8988T (cell line): Measurements from ENCODE around the gene MEF2D.

Experiments
- DNase-seq: peaks from one replicate; pipeline ENCODE4 v3.0.0; 2011

Gene MEF2D

DNA sequence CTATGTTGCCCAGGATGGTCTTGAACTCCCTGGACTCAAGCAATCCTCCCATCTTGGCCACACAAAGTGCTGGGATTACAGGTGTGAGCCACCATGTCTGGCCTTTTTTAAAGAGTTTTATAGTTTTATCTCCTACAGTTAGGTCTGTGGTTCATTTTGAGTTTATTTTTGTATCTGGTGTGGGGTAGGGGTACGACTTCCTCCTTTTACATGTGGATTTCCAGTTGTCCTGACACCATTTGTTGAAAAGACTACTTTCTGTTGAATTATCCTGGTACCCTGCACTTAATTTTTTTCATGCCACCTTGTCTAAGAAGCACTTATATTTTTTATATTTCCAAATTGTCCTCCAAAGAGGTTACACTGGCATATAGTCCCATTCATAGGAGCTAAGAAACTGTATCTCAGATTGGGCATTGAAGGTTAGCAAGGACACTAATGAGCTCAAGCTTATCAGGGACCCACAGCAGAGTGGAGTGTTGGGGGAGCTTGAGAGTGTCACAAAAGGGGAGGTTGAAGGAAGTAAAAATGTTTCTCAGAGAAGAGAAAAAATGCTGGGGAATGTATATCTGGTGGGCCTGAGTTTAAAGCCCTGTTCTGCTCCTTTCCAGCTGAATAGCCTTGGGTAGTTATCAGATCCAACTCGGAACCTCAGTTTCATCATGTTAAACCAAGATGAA lies 23.4 kb upstream of the MEF2D start:
- DNase-seq: no peak

DNA sequence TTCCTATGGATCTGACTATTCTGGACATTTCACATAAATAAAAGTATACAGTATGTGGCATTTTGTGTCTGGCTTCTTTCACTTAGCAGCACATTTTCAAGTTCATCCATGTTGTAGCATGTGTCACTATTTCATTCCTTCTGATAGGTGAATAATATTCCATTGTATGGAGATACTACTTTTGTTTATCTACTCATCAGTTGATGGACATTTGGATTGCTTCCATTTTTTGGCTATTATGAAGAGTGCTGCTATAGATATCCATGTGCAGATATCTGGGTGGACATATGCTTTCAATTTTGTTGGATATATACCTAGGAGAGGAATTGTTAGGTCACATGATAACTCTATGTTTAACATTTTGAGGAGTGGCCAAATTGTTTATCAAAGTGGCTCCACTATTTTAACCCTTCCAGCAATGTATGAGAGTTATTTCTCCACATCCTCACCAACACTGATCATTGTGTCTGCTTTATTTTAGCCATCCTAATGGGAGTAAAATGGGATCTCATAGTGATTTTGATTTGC lies 21.9 kb upstream of the MEF2D start:
- DNase-seq: no peak

DNA sequence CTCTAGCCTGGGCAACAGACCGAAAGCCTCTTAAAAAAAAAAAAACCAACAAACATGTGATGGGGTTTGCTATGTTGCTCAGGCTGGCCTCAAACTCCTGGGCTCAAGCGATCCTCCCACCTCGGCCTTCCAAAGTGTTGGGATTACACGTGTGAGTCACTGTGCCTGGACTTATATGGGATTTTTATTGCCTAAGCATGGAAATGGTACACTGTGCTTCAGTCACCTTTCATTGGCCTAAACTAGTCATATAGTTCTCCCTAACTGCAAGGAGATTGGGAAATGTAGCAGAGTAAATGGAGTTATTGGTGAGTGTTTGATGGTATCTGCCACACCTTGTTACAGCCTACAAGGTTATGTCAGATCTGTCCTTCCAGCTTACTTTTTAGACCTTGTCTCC lies 17.2 kb upstream of the MEF2D start:
- DNase-seq: no peak

DNA sequence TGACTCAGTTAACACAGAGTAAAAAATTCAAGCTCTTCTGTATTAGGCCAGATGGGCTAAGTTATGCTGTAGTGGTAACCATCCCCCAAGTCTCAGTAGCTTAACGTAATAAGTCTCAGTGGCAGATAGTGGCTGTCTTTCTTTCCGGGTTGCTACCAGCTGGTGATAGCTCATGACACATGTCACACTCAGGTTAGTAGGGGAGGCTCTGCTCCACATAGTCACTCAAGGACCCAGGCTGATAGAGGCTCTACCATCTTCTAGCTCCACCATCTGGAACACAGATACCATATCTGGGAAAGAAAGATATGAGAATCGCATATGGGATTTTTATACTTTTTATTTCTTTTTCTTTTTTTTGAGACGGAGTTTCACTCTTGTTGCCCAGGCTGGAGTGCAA lies 16.2 kb upstream of the MEF2D start:
- DNase-seq: no peak

DNA sequence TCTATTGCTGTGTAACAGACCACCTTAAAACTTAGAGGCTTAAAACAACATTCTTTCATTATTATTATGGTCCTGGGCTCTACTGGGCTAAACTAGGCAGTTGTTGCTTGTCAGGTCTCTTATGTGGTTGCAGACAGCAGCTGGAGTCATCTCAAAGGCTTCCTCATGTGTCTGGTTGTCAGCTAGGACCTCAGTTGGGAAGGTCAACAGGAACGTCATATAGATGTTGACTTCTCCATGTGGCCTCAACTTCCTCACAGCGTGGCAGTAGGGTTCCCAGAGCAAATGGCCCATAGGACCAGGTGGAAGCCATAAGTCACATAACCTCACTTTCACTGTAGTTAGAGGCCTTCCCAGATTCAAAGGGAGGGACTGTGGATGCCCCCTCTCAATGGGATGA lies 15.4 kb upstream of the MEF2D start:
- no peak for DNase-seq

DNA sequence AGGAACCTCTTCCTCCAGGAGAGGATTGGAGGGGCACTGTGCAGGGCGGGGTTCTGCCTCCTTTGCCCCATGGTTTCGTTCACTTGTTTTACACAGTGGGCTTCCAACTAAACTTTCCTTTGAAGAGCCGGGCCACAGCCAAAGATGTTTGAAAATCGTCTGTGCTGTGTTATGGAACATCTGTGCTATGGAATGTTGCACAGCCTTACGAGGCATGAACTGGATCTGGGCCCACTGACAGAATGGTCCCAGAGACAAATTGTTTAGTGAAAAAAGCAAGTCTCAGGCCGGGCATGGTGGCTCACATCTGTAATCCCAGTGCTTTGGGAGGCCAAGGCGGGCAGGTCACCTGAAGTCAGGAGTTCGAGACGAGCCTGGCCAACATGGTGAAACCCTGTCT lies 12.6 kb upstream of the MEF2D start:
- DNase-seq: no peak

DNA sequence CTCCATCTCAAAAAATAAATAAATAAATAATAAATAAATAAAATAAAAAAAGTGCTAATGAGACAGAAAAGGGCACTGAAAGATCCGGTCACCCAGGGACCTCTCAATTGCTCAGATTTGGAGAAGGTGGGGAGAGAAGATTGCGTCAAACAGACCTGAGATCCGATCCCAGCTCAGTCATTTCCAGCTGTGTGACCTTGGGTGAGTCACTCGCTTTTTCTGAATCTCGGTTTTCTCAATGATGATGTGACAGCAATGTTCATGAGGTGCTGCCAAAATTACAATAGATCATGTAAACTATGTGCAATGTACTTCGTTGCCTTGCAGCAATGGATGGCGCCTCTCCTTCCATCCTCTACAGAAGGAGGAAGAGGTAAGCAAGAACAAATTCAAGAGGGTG lies 11.1 kb upstream of the MEF2D start:
- no peak for DNase-seq

DNA sequence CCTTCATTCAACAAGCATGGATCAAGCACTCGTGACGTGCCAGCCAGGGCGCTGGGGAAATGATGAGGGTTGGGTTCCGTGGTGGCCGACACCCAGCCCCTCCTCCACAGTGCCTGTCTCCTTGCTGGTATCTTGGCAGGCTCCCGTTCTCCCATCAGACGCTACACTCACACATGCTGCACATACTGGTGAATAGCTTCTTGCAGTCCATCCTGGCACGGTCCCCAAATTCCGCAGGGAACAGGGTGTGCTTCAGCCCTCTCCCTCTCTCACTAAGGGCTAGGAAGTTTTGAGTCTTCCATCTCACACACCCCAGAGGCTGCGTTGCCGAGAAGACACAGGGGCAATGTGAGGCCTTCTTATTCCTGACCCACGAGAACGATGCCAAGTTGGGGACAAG lies 10.1 kb upstream of the MEF2D start:
- no peak for DNase-seq

DNA sequence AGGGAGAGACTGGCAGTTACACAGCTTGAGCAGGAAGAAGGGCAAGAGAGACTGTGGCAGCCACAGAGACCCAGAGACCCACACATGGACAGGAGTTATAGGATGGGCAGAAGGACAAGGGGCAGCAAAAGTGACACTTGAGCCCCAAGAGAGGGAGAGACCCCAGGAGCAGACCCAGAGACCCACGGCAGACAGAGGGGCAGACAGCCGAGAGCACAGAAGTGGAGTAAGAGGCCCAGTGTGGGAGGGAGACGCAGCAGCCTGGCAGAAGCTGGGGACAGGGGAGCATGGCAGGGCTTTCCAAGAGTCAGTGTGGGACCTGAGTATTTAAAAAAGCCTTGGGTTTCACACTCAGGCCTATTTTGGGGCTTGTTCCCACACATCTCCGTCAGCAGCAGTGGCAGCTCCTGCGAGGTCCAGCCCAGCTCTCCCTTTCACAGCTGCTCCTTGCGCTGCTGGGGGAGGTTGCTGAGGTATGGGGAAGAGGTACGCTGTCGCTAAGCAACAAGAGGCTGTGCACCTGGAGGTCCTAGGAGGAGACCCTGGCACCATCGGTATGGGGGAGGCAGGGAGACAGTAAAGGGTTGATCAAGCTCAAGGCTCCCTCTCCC lies 9.0 kb upstream of the MEF2D start:
- no peak for DNase-seq

DNA sequence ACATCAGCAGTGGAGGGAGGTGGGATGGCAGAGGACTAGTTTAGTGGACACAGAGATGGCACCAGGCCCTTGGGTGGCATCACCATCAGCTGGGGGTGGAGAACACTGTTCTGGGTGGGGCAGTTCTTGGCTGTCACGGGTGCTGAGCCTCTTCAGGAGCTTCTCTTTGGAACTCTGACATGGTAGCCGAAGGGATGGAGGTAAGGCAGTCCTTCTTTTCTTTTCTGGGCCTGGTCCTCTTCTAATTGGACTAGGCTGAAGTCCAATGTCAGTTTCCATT lies 8.3 kb upstream of the MEF2D start:
- DNase-seq: no peak

DNA sequence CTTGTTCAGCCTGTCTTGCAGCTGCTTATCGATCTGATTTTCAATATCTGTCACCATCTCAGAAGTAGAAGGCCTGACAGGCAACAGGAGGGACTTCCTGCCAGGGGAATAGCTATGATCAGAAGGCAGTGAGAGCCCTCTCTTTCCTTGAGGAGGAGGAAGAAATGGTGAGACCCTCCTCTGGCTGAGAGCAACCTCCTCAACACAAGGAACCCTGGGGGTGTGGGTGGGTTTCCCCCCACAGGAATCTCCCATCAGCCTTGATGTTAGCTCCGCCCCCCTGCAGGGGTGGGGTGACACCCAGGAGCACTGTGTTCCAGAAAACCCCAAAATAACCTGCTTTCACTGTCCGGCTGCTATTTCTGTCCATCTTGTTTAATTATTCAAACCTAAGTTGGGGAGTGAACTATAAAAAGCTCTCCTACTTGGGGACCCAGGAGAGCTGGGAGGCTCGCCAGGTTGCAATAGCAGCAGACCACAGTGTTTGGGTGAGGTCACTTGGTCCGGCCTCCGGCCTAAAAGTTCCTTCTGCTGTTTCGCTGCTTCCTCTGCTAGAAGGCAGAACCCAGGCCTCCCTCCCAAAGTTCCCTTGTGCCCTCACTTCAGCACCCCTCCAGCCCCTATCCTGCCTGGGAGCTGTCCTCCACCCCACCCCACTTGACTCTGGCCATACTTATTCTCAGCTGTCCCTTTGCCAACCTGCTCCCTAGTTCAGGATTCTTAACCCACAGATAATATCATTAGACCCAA lies 7.8 kb upstream of the MEF2D start:
- DNase-seq: no peak

DNA sequence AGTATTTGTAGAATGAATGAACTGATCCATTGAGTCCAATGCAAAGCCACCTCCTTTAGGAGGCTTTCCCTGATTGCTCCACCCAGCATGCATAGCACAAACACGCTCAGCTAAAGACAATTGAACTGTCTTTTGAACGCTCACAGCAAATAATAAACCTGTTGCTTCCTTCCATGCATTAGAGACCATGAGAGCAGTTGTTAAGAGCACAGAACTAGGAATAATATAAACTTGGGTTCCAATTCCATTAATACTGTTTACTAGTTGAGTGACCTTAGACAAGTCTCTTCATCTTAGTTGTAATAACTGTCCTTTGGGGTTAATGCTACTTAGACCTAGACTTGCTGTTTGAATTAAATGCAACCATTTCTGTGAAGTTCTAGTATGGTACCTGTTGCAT lies 5.9 kb upstream of the MEF2D start:
- DNase-seq: no peak

DNA sequence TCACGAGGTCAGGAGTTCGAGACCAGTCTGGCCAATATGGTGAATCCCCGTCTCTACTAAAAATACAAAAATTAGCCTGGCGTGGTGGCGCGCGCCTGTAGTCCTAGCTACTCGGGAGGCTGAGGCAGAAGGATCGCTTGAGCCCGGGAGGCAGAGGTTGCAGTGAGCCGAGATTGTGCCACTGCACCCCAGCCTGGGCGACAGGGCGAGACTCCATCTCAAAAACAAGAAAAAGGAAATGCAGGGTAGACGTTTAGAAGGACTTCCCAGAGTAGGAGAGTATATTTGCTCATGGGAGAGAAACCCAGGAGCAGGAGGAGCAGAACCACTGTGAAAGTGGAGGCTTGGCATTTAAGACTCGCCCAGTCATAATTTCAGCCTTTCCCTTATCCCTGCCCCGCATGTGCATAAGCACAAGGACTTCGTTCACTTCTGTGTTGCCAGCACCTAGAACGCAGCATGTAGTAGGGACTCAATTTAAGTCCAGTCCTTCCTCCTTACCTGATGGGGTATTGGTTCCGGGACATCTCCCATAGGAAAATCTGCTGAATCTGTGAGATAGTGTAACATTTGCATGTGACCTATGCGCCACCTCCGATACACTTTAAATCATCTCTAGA lies 5.2 kb upstream of the MEF2D start:
- no peak for DNase-seq

DNA sequence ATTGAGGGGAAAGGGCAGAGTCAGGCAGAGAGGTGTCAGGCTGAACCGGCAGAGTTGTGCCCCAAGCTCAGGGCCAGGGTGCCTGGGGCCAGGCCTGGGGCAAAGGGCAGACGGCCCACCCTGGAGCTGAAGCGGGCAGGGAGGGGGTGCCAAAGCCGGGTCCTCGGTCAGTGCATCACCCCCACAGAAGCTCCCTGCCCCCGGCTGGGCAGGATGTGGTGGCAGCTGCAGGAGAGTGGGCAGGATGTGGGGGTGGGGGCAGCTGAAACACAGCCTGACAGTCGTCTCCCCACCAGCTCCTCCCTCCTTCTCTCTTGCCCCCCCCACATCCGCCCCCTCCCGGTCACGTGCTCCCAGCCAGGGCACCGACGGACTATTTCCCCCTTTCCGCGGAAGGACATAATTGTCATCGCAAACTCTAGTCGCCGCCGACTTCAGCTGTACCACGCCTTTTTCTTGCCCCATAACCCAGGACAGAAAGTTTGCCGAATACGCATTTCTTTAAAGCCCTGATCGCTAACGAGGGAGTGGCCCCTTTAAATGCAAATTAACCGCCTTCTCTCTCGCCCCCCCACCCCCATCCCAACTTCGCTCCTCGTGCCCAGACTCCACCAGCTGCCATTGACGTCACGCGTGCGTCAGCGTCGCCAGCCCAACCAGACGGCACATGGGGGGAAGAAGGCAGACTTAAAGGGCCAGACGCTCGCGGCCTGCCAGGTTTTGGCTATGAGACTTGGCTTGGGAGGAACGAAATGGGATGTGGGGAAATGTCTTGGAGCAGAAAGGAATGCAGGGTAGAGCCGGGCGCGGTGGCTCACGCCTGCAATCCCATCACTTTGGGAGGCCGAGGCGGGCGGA lies 4.5 kb upstream of the MEF2D start:
- peak; percentile 89 for DNase-seq

DNA sequence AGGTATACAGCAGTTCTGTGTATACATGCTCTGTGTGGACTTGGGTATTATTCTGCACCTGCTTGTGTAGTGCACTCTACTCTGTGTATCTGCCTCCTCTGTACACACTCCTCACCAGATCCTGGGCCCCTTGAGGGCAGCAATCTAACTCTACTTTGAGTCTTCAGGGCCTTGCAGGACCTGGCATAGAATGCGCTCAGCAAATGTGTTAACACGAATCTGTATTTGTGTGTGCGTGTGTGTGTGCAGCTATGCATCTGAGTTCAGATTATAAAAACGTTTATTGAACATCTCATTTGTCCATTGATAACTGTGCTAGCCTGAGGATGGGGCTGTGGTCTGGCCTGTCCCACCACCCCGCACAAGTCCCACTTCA lies 3.9 kb upstream of the MEF2D start:
- DNase-seq: no peak

DNA sequence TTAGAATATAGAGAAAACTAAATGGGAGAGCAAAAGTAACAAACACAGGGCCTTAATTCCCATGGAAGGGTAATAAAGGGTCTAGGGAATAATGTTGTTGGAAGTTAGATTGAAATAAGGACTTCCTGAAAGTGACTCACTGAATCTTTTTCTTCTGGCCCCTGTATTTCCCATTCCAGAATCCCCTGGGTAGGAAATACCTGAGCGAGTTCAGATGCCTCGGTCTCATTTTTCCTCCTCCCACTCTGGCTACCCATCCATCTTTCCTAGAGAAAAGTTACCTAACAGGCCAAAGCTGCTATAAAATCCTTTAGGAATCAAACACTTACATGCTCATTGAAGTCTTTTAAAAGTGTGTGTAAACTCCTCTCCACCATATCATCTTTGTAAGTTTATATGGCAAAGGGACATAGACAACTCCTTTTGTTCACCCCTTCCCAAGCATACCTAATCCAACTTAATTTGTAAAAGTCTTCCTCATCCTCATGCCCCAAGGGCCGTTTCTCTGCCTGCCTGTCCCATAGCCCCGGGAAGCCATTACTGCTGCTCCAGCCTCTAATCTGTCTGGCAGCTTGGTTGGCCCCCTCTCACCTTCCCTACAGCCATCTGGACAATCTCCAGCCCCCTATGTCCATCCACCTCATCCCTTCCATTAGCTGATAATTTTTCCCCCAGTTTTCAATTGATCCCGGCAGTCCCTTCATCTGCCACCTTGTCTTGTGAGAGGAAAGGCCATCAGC lies 3.3 kb upstream of the MEF2D start:
- DNase-seq: no peak

DNA sequence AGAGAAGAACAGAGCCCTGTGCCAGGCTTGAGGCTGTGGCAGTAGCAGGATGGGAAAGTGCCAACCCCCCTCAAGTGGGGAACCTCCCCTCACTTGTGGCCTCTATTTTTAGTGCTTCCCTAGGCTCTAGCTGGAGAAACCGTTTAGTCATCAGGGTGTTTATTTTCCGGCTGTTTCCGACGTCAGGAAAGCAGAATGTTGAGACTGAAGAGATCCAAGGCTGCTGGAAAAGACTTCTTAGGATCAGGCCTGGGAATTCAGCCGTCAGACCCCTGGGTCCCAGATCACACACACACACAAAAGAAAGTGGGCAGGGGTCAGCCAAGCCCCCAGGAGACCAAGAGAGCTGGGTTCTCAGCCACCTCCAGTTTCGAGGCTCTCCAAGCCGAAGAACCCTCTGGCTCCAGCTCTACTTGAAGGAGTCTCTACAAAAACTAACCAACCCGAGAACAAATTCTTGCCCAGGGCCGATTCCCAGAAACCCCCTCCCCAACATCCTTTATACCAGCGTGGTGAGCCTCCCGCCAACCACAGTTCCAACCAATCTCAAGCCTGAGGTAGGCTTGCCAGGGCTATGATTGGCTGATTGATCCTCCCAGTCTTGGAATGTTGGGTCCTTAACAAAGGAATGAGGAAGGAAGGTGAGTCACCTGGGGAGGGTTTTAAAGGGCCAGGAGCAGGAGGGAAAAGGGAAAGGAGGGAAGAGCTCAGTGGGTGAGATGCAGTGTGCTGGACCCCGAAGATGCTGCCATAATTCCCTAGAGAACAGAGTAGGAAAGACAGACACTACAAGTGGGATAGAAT lies 2.5 kb upstream of the MEF2D start:
- peak; percentile 70 for DNase-seq

DNA sequence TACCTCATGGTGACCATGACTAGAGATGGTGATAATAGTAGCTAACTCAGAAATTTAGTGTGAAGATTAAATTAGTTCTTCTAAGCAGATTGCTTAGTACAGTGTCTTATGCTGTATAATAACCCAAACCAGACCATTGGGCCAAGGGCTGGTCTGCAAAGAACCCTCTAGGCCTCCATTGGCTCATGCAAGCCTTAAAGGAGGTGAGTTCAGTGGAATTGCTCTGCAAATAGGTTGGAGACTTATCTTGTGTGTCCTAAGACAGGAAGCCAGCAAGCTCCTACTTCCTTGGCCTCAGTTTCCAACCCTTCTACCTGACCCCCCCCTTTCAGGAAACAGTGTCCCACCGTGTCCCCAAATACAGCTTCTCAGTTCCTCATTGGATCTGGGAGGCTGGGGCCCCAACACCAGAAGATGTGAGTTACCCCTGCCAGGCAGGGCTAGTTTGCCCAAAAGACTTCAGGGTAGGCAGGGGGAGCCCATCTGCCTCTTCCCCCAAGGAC lies 1.9 kb upstream of the MEF2D start:
- DNase-seq: no peak

DNA sequence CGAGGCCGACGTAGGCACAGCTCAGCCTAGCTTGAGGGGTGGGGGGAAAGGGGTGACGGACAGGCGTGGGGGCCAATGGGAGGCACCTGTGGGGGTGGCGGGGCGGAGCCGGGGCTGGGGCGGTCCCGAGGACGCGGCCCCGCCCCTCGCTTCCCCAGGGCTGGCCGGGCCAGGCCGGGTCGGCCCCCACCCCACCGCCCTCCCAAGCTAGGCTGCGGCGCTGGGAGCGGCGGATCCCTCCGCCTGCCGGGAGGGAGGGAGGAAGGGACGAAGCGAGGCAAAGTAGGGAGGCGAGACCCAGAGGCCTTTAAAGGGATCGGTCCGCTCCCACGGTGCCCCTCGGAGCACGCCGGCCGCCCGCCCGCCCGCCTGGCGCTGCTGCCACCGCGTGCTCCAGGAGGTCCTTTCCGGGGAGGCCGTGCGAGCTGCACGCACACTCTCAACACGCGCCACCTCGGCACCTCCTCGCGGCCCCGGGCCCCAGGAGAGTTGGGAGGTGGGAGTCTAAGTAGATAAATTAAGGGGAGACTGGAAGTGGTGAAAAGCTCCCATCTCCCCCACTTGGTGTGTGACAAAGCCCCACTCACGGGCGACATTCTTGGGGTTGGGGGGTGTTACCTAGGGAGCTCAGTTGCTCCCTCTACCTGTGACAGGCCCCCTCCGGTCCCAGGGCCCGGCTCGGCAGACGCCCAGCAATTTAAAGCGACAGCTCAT lies 375 bp upstream of the MEF2D start:
- peak; percentile 94 for DNase-seq

DNA sequence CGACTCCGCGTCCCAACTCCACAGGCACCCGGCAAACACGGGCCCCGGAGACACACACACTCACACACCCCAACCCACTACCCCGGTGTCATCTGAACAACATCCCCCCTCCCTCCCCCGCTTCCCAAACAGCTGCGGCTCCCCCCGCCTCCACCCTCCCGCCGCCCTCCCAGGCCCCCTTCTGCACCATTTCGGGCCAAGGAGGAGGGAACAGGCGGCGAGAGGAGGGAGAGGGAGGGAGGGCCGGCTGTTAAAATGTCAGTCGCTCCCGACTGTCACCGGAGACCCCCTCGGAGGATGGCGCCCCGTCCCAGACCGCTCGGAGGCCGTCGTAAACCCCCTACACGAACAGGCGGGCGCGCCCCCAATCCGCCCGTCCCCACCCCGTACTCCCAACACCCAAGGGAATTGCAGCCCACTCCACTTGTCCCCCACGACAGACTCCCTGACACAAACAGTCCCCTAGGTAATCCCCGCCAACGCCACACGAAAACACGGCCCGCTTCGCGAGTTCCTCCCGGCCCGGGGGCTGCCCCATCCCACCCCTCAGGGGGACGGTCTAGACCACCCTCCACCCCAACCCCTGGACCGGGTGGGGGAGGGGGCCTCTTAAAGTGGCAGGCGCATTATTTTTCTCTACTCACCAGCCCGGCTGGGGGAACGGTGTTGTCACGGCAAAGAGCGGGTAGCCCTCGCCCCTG lies 583 bp downstream of the MEF2D start:
- no peak for DNase-seq
